DOHH2 (cell line): Measurements from ENCODE around the gene SLC44A2.

Source experiments
- CTCF ChIP-seq: fragments of 200-600 bp; sonication (generic); IDR thresholded peaks from one replicate; pipeline ENCODE4 v1.5.1; 2014; ENCODE audit warnings: antibody characterized with exemption, mild to moderate bottlenecking, low read depth, low read length; ENCODE audit not compliant: poor library complexity, severe bottlenecking
- EZH2phosphoT487 ChIP-seq: fragments of 200-600 bp; sonication (generic); IDR thresholded peaks from 2 replicates; pipeline ENCODE4 v1.6.1; 2017; ENCODE audit warnings: borderline replicate concordance, mild to moderate bottlenecking, antibody characterized with exemption, low read length, moderate library complexity, mixed read lengths

GRCh38 chr19:10603873-10604459 is 21.4 kb upstream of the SLC44A2 start:
- TF ChIP-seq CTCF (no peak), EZH2phosphoT487 (no peak)
